Fibroblast of skin of abdomen (primary cell): ENCODE results near the gene ALG1.
"Not testable (repeated sequence)": the region's sequence is repeated elsewhere in the genome, so short reads cannot be mapped to it uniquely, and the experiment has no call there.

Experiments
- DNase-seq: peaks from one replicate; pipeline ENCODE4 v3.0.0-alpha.2; 2013

Gene ALG1

GRCh38 chr16:5098221-5099159 is 26.8 kb downstream of the ALG1 start:
- peak; percentile 65 for DNase-seq

- not testable (repeated sequence) for DNase-seq
These were observed 27.5 kb downstream of the ALG1 start for GRCh38 chr16:5099174-5099573.

GRCh38 chr16:5103296-5104032 is 31.8 kb downstream of the ALG1 start:
- not testable (repeated sequence) for DNase-seq

GRCh38 chr16:5105039-5105438 is 33.4 kb downstream of the ALG1 start:
- DNase-seq, result not testable (repeated sequence)

- DNase-seq, result no peak
These were observed 37.0 kb downstream of the ALG1 start for GRCh38 chr16:5108505-5109158.

GRCh38 chr16:5110933-5111332 is 39.3 kb downstream of the ALG1 start:
- DNase-seq, result not testable (repeated sequence)

GRCh38 chr16:5116780-5117295 is 45.2 kb downstream of the ALG1 start:
- not testable (repeated sequence) for DNase-seq

- peak; percentile 30 for DNase-seq
These were observed 45.9 kb downstream of the ALG1 start for GRCh38 chr16:5117300-5118087.

- not testable (repeated sequence) for DNase-seq
These were observed 59.9 kb downstream of the ALG1 start for GRCh38 chr16:5131467-5132004.

- DNase-seq, result not testable (repeated sequence)
These were observed 61.4 kb downstream of the ALG1 start for GRCh38 chr16:5132915-5133600.

GRCh38 chr16:5134739-5135452 is 63.3 kb downstream of the ALG1 start:
- DNase-seq, result not testable (repeated sequence)
